OCI-LY1 (cell line): ENCODE data around the gene DLX6.

Experiments
- CTCF ChIP-seq: fragments of 200-600 bp; sonication (generic), shearing (Covaris generic); IDR thresholded peaks from 2 replicates; pipeline ENCODE4 v1.5.1; 2017; ENCODE audit warnings: mild to moderate bottlenecking, antibody characterized with exemption, low read length, moderate library complexity, mixed read lengths
- EZH2 ChIP-seq: fragments of 200-600 bp; sonication (generic), shearing (Covaris generic); IDR thresholded peaks from 2 replicates; pipeline ENCODE4 v1.8.0; 2017; ENCODE audit warnings: borderline replicate concordance, mixed run types, mild to moderate bottlenecking, antibody characterized with exemption, low read length, moderate library complexity, mixed read lengths

GRCh38 chr7:97005183-97006054, at the start of gene DLX6:
- TF ChIP-seq EZH2 = no peak
- no peak for TF ChIP-seq CTCF
